Mesendoderm (in vitro differentiated cells): Measurements from ENCODE around the gene DMPK.

Experiments used
- DNase-seq: peaks from one replicate; pipeline ENCODE4 v3.0.0; 2013
- H2AK5ac ChIP-seq: 2 replicates; pipeline ENCODE4 v1.6.1; 2013; ENCODE audit warnings: low read length, inconsistent platforms
- H2BK120ac ChIP-seq: 2 replicates; pipeline ENCODE4 v1.6.1; 2013; ENCODE audit warnings: low read depth, mild to moderate bottlenecking, low read length, moderate library complexity, mixed read lengths
- H2BK15ac ChIP-seq: replicated peaks from 2 replicates; pipeline ENCODE4 v1.6.1; 2013; ENCODE audit warnings: low read depth, mild to moderate bottlenecking, moderate library complexity
- H2BK5ac ChIP-seq: 2 replicates; pipeline ENCODE4 v1.6.1; 2013; ENCODE audit warnings: low read length, inconsistent platforms
- H3K18ac ChIP-seq: 2 replicates; pipeline ENCODE4 v1.6.1; 2013; ENCODE audit warnings: mild to moderate bottlenecking, low read length, mixed read lengths
- H3K23ac ChIP-seq: one replicate; pipeline ENCODE4 v1.6.1; 2013; ENCODE audit warnings: low read length
- H3K27ac ChIP-seq: 2 replicates; pipeline ENCODE4 v1.5.1; 2013; ENCODE audit warnings: low read depth, mild to moderate bottlenecking, inconsistent platforms, low read length, moderate library complexity
- H3K27me3 ChIP-seq: 2 replicates; pipeline ENCODE4 v1.6.1; 2013; ENCODE audit warnings: low read length, control low read depth, mild to moderate bottlenecking, inconsistent platforms; ENCODE audit not compliant: insufficient read depth, poor library complexity
- H3K36me3 ChIP-seq: 2 replicates; pipeline ENCODE4 v1.6.1; 2013; ENCODE audit warnings: low read length, inconsistent platforms; ENCODE audit not compliant: control insufficient read depth, insufficient read depth
- H3K4ac ChIP-seq: one replicate; pipeline ENCODE4 v1.6.1; 2013; ENCODE audit warnings: low read depth, mild to moderate bottlenecking, low read length, moderate library complexity
- H3K4me1 ChIP-seq: 2 replicates; pipeline ENCODE4 v1.6.1; 2013; ENCODE audit warnings: low read depth, low read length, inconsistent platforms; ENCODE audit not compliant: control insufficient read depth
- H3K4me2 ChIP-seq: 2 replicates; pipeline ENCODE4 v1.6.1; 2013; ENCODE audit warnings: low read length
- H3K4me3 ChIP-seq: 2 replicates; pipeline ENCODE4 v1.5.1; 2013; ENCODE audit warnings: mild to moderate bottlenecking, low read length
- H3K56ac ChIP-seq: one replicate; pipeline ENCODE4 v1.6.1; 2013; ENCODE audit warnings: low read length
- H3K79me1 ChIP-seq: 2 replicates; pipeline ENCODE4 v1.6.1; 2013; ENCODE audit warnings: low read length, inconsistent platforms
- H3K79me2 ChIP-seq: 2 replicates; pipeline ENCODE4 v1.6.1; 2013; ENCODE audit warnings: mild to moderate bottlenecking, low read length; ENCODE audit not compliant: control insufficient read depth, insufficient read depth
- H3K9ac ChIP-seq: 2 replicates; pipeline ENCODE4 v1.6.1; 2013; ENCODE audit warnings: low read length, inconsistent platforms
- H4K5ac ChIP-seq: one replicate; pipeline ENCODE4 v1.6.1; 2013; ENCODE audit warnings: low read length
- H4K8ac ChIP-seq: one replicate; pipeline ENCODE4 v1.6.1; 2013; ENCODE audit warnings: low read depth, mild to moderate bottlenecking, control low read depth, low read length, moderate library complexity
- WGBS: extraction: QIAGEN DNeasy Blood & Tissue Kit; methylation state at CpG from one replicate; pipeline ENCODE4 v1.1.7; 2013; ENCODE audit warnings: low lambda C conversion rate, missing lambda C conversion rate; ENCODE audit not compliant: insufficient coverage; ENCODE audit errors: extremely low coverage; 5-methylcytosine and 5-hydroxymethylcytosine counted together

The DMPK gene

GRCh38 chr19:45825917-45826893 is 43.9 kb upstream of the DMPK start:
- H3K18ac ChIP-seq = no peak overlapping the region
- no CpG with 5 or more reads among the region's 22 CpGs for WGBS
- H2BK120ac ChIP-seq = no peak overlapping the region

GRCh38 chr19:45825263-45825605 is 42.9 kb upstream of the DMPK start:
- Histone ChIP-seq H3K27ac (no peak overlapping the region), H3K36me3 (peaks cover 25% of the 10 kb centered on the region), H2BK120ac (no peak overlapping the region), H2BK5ac (no peak overlapping the region), H3K79me1 (no peaks in the 10 kb centered on the region), H3K4ac (no peak overlapping the region), H4K8ac (no peak overlapping the region), H3K27me3 (no peaks in the 10 kb centered on the region), H3K23ac (no peak overlapping the region), H3K79me2 (no peaks in the 10 kb centered on the region), H3K18ac (no peak overlapping the region), H3K9ac (no peak overlapping the region), H2BK15ac (no peak overlapping the region), H2AK5ac (no peak overlapping the region), H3K4me3 (no peak overlapping the region), H3K4me2 (no peak overlapping the region), H3K56ac (no peak overlapping the region), H3K4me1 (no peaks in the 10 kb centered on the region), H4K5ac (no peak overlapping the region)
- no peak for DNase-seq
- WGBS = no CpG with 5 or more reads among the region's 8 CpGs

More at GRCh38 chr19:45825917-45826893, 43.9 kb upstream of the DMPK start:
- no peak overlapping the region for H3K4me2 ChIP-seq
- no peaks in the 10 kb centered on the region for H3K79me2 ChIP-seq
- DNase-seq = no peak
- no peak overlapping the region for H2AK5ac ChIP-seq
- no peaks in the 10 kb centered on the region for H3K4me1 ChIP-seq
- H3K56ac ChIP-seq = no peak overlapping the region
- no peak overlapping the region for H3K4me3 ChIP-seq
- H3K23ac ChIP-seq = no peak overlapping the region
- no peak overlapping the region for H2BK15ac ChIP-seq
- H3K4ac ChIP-seq = no peak overlapping the region
- H3K27ac ChIP-seq = no peak overlapping the region
- H3K79me1 ChIP-seq = no peaks in the 10 kb centered on the region
- peaks cover 28% of the 10 kb centered on the region for H3K36me3 ChIP-seq
- H4K8ac ChIP-seq = no peak overlapping the region
- no peak overlapping the region for H4K5ac ChIP-seq
- H3K9ac ChIP-seq = no peak overlapping the region
- no peaks in the 10 kb centered on the region for H3K27me3 ChIP-seq
- H2BK5ac ChIP-seq = no peak overlapping the region

- Histone ChIP-seq H3K4me1 (no peaks in the 10 kb centered on the region), H3K36me3 (peaks cover 22% of the 10 kb centered on the region), H4K5ac (no peak overlapping the region), H2BK120ac (no peak overlapping the region), H3K4me3 (no peak overlapping the region), H4K8ac (no peak overlapping the region), H3K79me1 (no peaks in the 10 kb centered on the region), H3K79me2 (no peaks in the 10 kb centered on the region), H2BK5ac (no peak overlapping the region), H3K4ac (no peak overlapping the region), H3K56ac (no peak overlapping the region), H3K27me3 (no peaks in the 10 kb centered on the region), H3K18ac (no peak overlapping the region), H3K23ac (no peak overlapping the region), H2AK5ac (no peak overlapping the region), H3K4me2 (no peak overlapping the region), H3K9ac (no peak overlapping the region), H2BK15ac (no peak overlapping the region), H3K27ac (no peak overlapping the region)
- DNase-seq = no peak
- no CpG with 5 or more reads among the region's 26 CpGs for WGBS
These were observed 42.4 kb upstream of the DMPK start for GRCh38 chr19:45824531-45825262.

- Histone ChIP-seq H2BK120ac (no peak overlapping the region), H2BK5ac (no peak overlapping the region), H4K8ac (no peak overlapping the region), H3K4me1 (no peaks in the 10 kb centered on the region), H3K27me3 (no peaks in the 10 kb centered on the region), H3K36me3 (peaks cover 19% of the 10 kb centered on the region), H3K56ac (no peak overlapping the region), H3K79me1 (no peaks in the 10 kb centered on the region), H3K9ac (no peak overlapping the region), H2AK5ac (no peak overlapping the region), H3K4ac (no peak overlapping the region), H3K18ac (no peak overlapping the region), H3K27ac (no peak overlapping the region), H3K23ac (no peak overlapping the region), H3K4me2 (no peak overlapping the region), H4K5ac (no peak overlapping the region), H3K79me2 (no peaks in the 10 kb centered on the region), H3K4me3 (no peak overlapping the region), H2BK15ac (no peak overlapping the region)
- DNase-seq = no peak
- no CpG with 5 or more reads among the region's 12 CpGs for WGBS
These were observed 41.8 kb upstream of the DMPK start for GRCh38 chr19:45824041-45824471.

GRCh38 chr19:45823182-45823581 is 40.9 kb upstream of the DMPK start:
- H2BK15ac ChIP-seq = no peak overlapping the region
- no peak overlapping the region for H3K4me3 ChIP-seq
- H3K18ac ChIP-seq = no peak overlapping the region
- no peak overlapping the region for H2AK5ac ChIP-seq
- no peak overlapping the region for H3K4me2 ChIP-seq
- H4K5ac ChIP-seq = no peak overlapping the region
- H3K79me1 ChIP-seq = no peaks in the 10 kb centered on the region
- no peaks in the 10 kb centered on the region for H3K27me3 ChIP-seq
- H3K79me2 ChIP-seq = no peaks in the 10 kb centered on the region
- no peak overlapping the region for H3K4ac ChIP-seq
- H2BK5ac ChIP-seq = no peak overlapping the region
- H3K36me3 ChIP-seq = peaks cover 15% of the 10 kb centered on the region
- no peak overlapping the region for H2BK120ac ChIP-seq
- H3K9ac ChIP-seq = no peak overlapping the region
- WGBS = no CpG with 5 or more reads among the region's 12 CpGs
- H3K56ac ChIP-seq = no peak overlapping the region
- H4K8ac ChIP-seq = no peak overlapping the region
- no peak for DNase-seq
- H3K4me1 ChIP-seq = no peaks in the 10 kb centered on the region
- no peak overlapping the region for H3K27ac ChIP-seq
- H3K23ac ChIP-seq = no peak overlapping the region
